Neural progenitor cell (in vitro differentiated cells): ENCODE results near the gene CYP3A4. TPM values are rescaled to one million over a fixed set of nuclear protein-coding genes. Genes with fewer than 3 reads are reported as not detected.

Experiments used
- DNase-seq: peaks from one replicate; pipeline ENCODE4 v3.0.0-alpha.2; 2016; ENCODE audit warnings: low spot score
- H2AFZ ChIP-seq: fragments of 200-600 bp; sonication (generic); replicated peaks from 2 replicates; pipeline ENCODE4 v1.6.1; 2016; ENCODE audit warnings: antibody characterized with exemption
- H3F3A ChIP-seq: fragments of 200-600 bp; sonication (generic); 2 replicates; pipeline ENCODE4 v1.6.1; 2016; ENCODE audit warnings: antibody characterized with exemption, low read depth
- H3K27ac ChIP-seq: fragments of 200-600 bp; sonication (generic); 2 replicates; pipeline ENCODE4 v1.5.1; 2016; ENCODE audit warnings: mild to moderate bottlenecking
- H3K27me3 ChIP-seq: fragments of 200-600 bp; sonication (generic); 2 replicates; pipeline ENCODE4 v1.6.1; 2016; ENCODE audit warnings: mild to moderate bottlenecking, moderate library complexity
- H3K36me3 ChIP-seq: fragments of 200-600 bp; sonication (generic); 2 replicates; pipeline ENCODE4 v1.5.1; 2016
- H3K4me1 ChIP-seq: fragments of 200-600 bp; sonication (generic); 2 replicates; pipeline ENCODE4 v1.6.1; 2016; ENCODE audit warnings: mixed run types
- H3K4me2 ChIP-seq: fragments of 200-600 bp; sonication (generic); 2 replicates; pipeline ENCODE4 v1.6.1; 2016
- H3K4me3 ChIP-seq: fragments of 200-600 bp; sonication (generic); 2 replicates; pipeline ENCODE4 v1.5.1; 2016
- H3K79me2 ChIP-seq: fragments of 200-600 bp; sonication (generic); 2 replicates; pipeline ENCODE4 v1.6.1; 2016; ENCODE audit warnings: low read depth
- H3K9ac ChIP-seq: fragments of 200-600 bp; sonication (generic); 2 replicates; pipeline ENCODE4 v1.6.1; 2016
- H3K9me3 ChIP-seq: fragments of 200-600 bp; sonication (generic); 2 replicates; pipeline ENCODE4 v1.5.1; 2016; ENCODE audit warnings: low read depth
- H4K20me1 ChIP-seq: fragments of 200-600 bp; sonication (generic); 2 replicates; pipeline ENCODE4 v1.6.1; 2016; ENCODE audit warnings: low read depth
- H3K27ac Mint-ChIP-seq: 3 replicates; pipeline ENCODE4 v1.8.0; 2021; ENCODE audit warnings: mixed read lengths
- H3K27me3 Mint-ChIP-seq: 2 replicates; pipeline ENCODE4 v1.8.0; 2022; ENCODE audit warnings: low read depth, mild to moderate bottlenecking, inconsistent platforms, moderate library complexity, mixed read lengths; ENCODE audit not compliant: insufficient read depth
- H3K36me3 Mint-ChIP-seq: 3 replicates; pipeline ENCODE4 v1.8.0; 2021; ENCODE audit warnings: mixed read lengths
- H3K4me1 Mint-ChIP-seq: 3 replicates; pipeline ENCODE4 v1.8.0; 2021; ENCODE audit warnings: mixed read lengths
- H3K4me3 Mint-ChIP-seq: 3 replicates; pipeline ENCODE4 v1.8.0; 2021; ENCODE audit warnings: mild to moderate bottlenecking, moderate library complexity, mixed read lengths
- H3K9me3 Mint-ChIP-seq: 3 replicates; pipeline ENCODE4 v1.8.0; 2020; ENCODE audit warnings: mixed read lengths
- EZH2 ChIP-seq: fragments of 200-600 bp; sonication (generic); IDR thresholded peaks from 2 replicates; pipeline ENCODE4 v1.6.1; 2017; ENCODE audit warnings: antibody characterized with exemption, mild to moderate bottlenecking, moderate library complexity
- EZH2phosphoT487 ChIP-seq: fragments of 200-600 bp; sonication (generic); IDR thresholded peaks from 2 replicates; pipeline ENCODE4 v1.6.1; 2017; ENCODE audit warnings: antibody characterized with exemption
- total RNA-seq: library from RNA; depleted of rRNA; stranded (reverse); fragments of >200 nt; gene quantifications from 2 replicates; pipeline ENCODE4 v1.2.3, GENCODE V29; 2015; ENCODE audit warnings: low replicate concordance
- TF ChIP-seq, protein P1 (sequence below): fragments of 200-600 bp; sonication (generic); IDR thresholded peaks from 2 replicates; pipeline ENCODE4 v1.5.1; 2017; ENCODE audit warnings: antibody characterized with exemption, mild to moderate bottlenecking

The CYP3A4 gene
- total RNA-seq, 1 donor from 2014 or later, result not detected

DNA sequence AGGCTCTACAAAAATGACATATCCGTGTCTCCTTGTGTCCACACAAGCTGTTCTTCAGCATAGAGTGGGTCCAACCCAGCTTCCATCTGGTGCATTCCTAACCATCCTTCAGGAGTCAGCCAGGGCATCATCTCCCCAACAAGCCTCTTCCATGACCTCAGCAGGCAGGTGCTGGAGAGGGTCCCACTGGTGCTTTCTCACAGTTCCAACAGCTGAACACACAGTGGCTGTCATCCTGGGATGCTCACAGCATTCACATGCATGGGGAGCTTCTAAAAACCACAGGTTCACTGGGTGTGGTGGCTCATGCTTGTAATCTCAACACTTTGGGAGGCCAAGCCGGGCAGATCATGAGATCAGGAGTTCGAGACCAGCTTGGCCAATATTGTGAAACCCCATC lies 6.4 kb upstream of the CYP3A4 start:
- Histone ChIP-seq H3K9me3 (no peaks in the 10 kb centered on the region), H2AFZ (no peak overlapping the region), H3F3A (no peaks in the 10 kb centered on the region), H3K4me1 (no peaks in the 10 kb centered on the region), H3K4me2 (no peak overlapping the region), H3K27me3 (no peaks in the 10 kb centered on the region), H3K79me2 (no peaks in the 10 kb centered on the region), H3K27ac (no peak overlapping the region), H3K9ac (no peak overlapping the region), H3K4me3 (no peak overlapping the region), H3K36me3 (no peaks in the 10 kb centered on the region), H4K20me1 (no peaks in the 10 kb centered on the region)
- H3K27ac Mint-ChIP-seq, result no peak overlapping the region
- no peaks in the 10 kb centered on the region for H3K9me3 Mint-ChIP-seq
- H3K4me1 Mint-ChIP-seq, result no peaks in the 10 kb centered on the region
- H3K36me3 Mint-ChIP-seq, result no peaks in the 10 kb centered on the region
- H3K27me3 Mint-ChIP-seq, result peaks cover 12% of the 10 kb centered on the region
- DNase-seq, result no peak
- TF ChIP-seq, protein P1, sequence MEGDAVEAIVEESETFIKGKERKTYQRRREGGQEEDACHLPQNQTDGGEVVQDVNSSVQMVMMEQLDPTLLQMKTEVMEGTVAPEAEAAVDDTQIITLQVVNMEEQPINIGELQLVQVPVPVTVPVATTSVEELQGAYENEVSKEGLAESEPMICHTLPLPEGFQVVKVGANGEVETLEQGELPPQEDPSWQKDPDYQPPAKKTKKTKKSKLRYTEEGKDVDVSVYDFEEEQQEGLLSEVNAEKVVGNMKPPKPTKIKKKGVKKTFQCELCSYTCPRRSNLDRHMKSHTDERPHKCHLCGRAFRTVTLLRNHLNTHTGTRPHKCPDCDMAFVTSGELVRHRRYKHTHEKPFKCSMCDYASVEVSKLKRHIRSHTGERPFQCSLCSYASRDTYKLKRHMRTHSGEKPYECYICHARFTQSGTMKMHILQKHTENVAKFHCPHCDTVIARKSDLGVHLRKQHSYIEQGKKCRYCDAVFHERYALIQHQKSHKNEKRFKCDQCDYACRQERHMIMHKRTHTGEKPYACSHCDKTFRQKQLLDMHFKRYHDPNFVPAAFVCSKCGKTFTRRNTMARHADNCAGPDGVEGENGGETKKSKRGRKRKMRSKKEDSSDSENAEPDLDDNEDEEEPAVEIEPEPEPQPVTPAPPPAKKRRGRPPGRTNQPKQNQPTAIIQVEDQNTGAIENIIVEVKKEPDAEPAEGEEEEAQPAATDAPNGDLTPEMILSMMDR, result no peak
- TF ChIP-seq EZH2phosphoT487, result no peak
- H3K4me3 Mint-ChIP-seq, result no peak overlapping the region

DNA sequence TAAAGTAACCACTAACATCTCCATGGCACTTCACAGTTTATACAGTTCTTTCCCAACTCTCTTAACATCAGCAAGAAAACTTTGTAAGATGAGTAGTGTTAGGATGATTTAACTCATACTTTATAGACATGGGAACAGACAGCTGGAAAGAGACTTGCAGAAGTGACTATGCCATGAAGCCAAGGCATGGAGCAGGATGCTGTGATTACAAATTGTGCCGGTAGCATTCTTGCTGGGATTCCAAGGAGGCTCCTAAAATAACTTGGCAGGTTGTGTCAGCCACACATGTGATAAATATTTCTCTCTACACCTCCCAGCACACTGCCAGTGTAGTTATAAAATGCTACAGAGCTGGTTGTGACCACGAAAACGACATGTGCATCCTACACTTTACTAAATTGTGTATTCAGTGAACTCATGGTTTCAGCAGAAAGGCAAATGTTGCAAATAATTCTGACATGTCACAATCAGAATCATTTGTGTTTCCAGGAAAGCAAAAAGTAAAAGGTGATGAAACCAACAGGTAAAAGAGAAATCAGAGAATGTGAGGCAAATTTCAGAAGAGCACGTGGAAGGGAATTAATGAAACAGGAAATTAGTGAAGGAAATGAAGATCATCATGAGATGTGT lies 5.6 kb upstream of the CYP3A4 start:
- H3K4me3 ChIP-seq, result no peak overlapping the region
- H3K4me3 Mint-ChIP-seq, result no peak overlapping the region
- no peaks in the 10 kb centered on the region for H4K20me1 ChIP-seq
- DNase-seq, result no peak
- no peaks in the 10 kb centered on the region for H3K9me3 ChIP-seq
- peaks cover 10% of the 10 kb centered on the region for H3K27me3 Mint-ChIP-seq
- H3K9ac ChIP-seq, result no peak overlapping the region
- no peaks in the 10 kb centered on the region for H3K4me1 ChIP-seq
- H3K36me3 ChIP-seq, result no peaks in the 10 kb centered on the region
- H3K79me2 ChIP-seq, result no peaks in the 10 kb centered on the region
- no peak overlapping the region for H3K27ac Mint-ChIP-seq
- H3K27me3 ChIP-seq, result no peaks in the 10 kb centered on the region
- TF ChIP-seq, protein P1, result no peak
- TF ChIP-seq EZH2phosphoT487 (no peak), EZH2 (no peak)
- no peaks in the 10 kb centered on the region for H3K9me3 Mint-ChIP-seq
- H3K36me3 Mint-ChIP-seq, result no peaks in the 10 kb centered on the region
- no peak overlapping the region for H3K4me2 ChIP-seq
- H2AFZ ChIP-seq, result no peak overlapping the region
- H3K27ac ChIP-seq, result no peak overlapping the region
- H3K4me1 Mint-ChIP-seq, result no peaks in the 10 kb centered on the region
- no peaks in the 10 kb centered on the region for H3F3A ChIP-seq

DNA sequence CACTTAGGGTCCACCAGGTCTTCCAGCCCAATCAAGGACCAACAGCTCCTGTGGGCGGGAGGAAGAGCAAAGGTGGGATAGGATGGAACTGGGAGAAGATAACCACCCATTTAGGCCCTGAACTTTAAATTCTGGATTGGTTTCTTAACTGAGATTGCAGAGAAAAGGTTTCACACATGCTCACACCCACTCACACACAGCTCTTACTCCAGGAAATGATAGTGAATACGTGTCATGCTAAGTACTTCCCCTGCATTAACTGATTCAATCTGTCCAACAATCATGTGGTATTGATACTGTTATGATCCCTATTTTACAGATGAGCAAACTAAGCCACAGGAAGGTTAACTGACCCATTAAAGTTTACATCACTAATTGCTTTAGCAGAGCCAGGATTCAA lies 4.6 kb upstream of the CYP3A4 start:
- no peaks in the 10 kb centered on the region for H3F3A ChIP-seq
- no peaks in the 10 kb centered on the region for H4K20me1 ChIP-seq
- no peaks in the 10 kb centered on the region for H3K79me2 ChIP-seq
- H3K9ac ChIP-seq, result no peak overlapping the region
- Mint-ChIP-seq H3K27ac (no peak overlapping the region), H3K4me3 (no peak overlapping the region), H3K27me3 (peaks cover 3% of the 10 kb centered on the region), H3K36me3 (no peaks in the 10 kb centered on the region), H3K9me3 (no peaks in the 10 kb centered on the region), H3K4me1 (no peaks in the 10 kb centered on the region)
- H3K4me3 ChIP-seq, result no peak overlapping the region
- H3K27ac ChIP-seq, result no peak overlapping the region
- TF ChIP-seq EZH2phosphoT487 (no peak), EZH2 (no peak)
- TF ChIP-seq, protein P1, result no peak
- H3K36me3 ChIP-seq, result no peaks in the 10 kb centered on the region
- H3K4me1 ChIP-seq, result no peaks in the 10 kb centered on the region
- H3K9me3 ChIP-seq, result no peaks in the 10 kb centered on the region
- H3K4me2 ChIP-seq, result no peak overlapping the region
- no peak overlapping the region for H2AFZ ChIP-seq
- DNase-seq, result no peak
- H3K27me3 ChIP-seq, result no peaks in the 10 kb centered on the region
